Neuron (in vitro differentiated cells): ENCODE measurements around the gene LIME1.

Experiments
- H2AFZ ChIP-seq: one replicate; pipeline ENCODE4 v1.6.1; 2013; ENCODE audit warnings: low read depth, mild to moderate bottlenecking, inconsistent platforms, low read length, moderate library complexity
- H3K27me3 ChIP-seq: one replicate; pipeline ENCODE4 v1.6.1; 2013; ENCODE audit warnings: low read length; ENCODE audit not compliant: insufficient read depth
- H3K36me3 ChIP-seq: one replicate; pipeline ENCODE4 v1.6.1; 2013; ENCODE audit warnings: low read length; ENCODE audit not compliant: insufficient read depth
- H3K4me1 ChIP-seq: one replicate; pipeline ENCODE4 v1.6.1; 2013; ENCODE audit warnings: low read length; ENCODE audit not compliant: insufficient read depth
- H3K4me3 ChIP-seq: 2 replicates; pipeline ENCODE4 v1.5.1; 2013; ENCODE audit warnings: mild to moderate bottlenecking, low read length, moderate library complexity
- H3K9me3 ChIP-seq: one replicate; pipeline ENCODE4 v1.6.1; 2013; ENCODE audit warnings: low read length

The LIME1 gene

GRCh38 chr20:63749597-63750508, 13.4 kb downstream of the LIME1 start:
- no peak overlapping the region for H2AFZ ChIP-seq
- no peaks in the 10 kb centered on the region for H3K27me3 ChIP-seq
- peaks cover 20% of the 10 kb centered on the region for H3K36me3 ChIP-seq

DNA sequence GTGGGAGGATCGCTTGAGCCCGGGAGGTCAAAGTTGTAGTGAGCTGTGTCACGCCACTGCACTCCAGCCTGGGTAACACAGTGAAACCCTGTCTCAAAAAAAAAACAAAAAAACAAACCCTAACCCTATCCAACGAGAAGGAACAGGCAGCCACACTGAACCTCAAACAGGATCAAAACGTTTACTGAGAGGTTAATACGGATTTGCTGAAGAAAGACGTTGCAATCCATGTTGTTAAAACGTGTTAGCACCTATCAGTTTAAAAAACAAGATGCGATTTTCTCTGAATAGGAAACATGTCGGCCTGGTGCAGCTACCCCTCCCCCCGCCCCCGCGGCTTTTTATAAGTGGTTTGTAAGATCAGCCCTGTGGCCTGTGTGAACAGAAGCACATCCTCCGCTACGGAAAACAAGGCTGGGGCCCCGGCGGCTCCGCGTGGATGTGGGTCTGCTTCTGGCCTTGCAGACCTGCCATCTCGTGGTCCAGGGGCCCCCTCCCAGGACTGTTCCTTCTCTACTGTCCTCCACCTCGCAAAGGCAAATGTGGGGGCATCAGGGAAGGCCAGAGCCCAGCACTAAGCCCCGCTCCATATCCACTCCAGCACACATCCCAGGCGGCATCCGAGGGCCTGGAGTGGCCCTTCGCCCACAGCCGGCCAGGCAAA, 14.5 kb downstream of the LIME1 start:
- Histone ChIP-seq H3K4me3 (no peak overlapping the region), H3K4me1 (peaks cover 6% of the 10 kb centered on the region)

More at GRCh38 chr20:63749597-63750508, 13.4 kb downstream of the LIME1 start:
- H3K9me3 ChIP-seq: no peaks in the 10 kb centered on the region
- no peak overlapping the region for H3K4me3 ChIP-seq
- peaks cover 6% of the 10 kb centered on the region for H3K4me1 ChIP-seq

GRCh38 chr20:63751471-63752271, 15.2 kb downstream of the LIME1 start:
- no peaks in the 10 kb centered on the region for H3K9me3 ChIP-seq
- H3K27me3 ChIP-seq: no peaks in the 10 kb centered on the region
- H3K36me3 ChIP-seq: peaks cover 15% of the 10 kb centered on the region
- H3K4me3 ChIP-seq: no peak overlapping the region
- H3K4me1 ChIP-seq: peaks cover 6% of the 10 kb centered on the region
- H2AFZ ChIP-seq: no peak overlapping the region

More for the DNA sequence above, 14.5 kb downstream of the LIME1 start:
- no peaks in the 10 kb centered on the region for H3K27me3 ChIP-seq
- peaks cover 15% of the 10 kb centered on the region for H3K36me3 ChIP-seq
- H3K9me3 ChIP-seq: no peaks in the 10 kb centered on the region
- H2AFZ ChIP-seq: no peak overlapping the region

- Histone ChIP-seq H3K4me3 (no peak overlapping the region), H2AFZ (no peak overlapping the region), H3K27me3 (no peaks in the 10 kb centered on the region), H3K9me3 (no peaks in the 10 kb centered on the region), H3K4me1 (peaks cover 6% of the 10 kb centered on the region), H3K36me3 (peaks cover 12% of the 10 kb centered on the region)
Measured at GRCh38 chr20:63752411-63753101, 16.1 kb downstream of the LIME1 start.

- H3K36me3 ChIP-seq: peaks cover 12% of the 10 kb centered on the region
- no peaks in the 10 kb centered on the region for H3K9me3 ChIP-seq
- no peak overlapping the region for H2AFZ ChIP-seq
- H3K4me1 ChIP-seq: peaks cover 6% of the 10 kb centered on the region
- no peaks in the 10 kb centered on the region for H3K27me3 ChIP-seq
- H3K4me3 ChIP-seq: no peak overlapping the region
Measured at GRCh38 chr20:63753381-63753780, 16.9 kb downstream of the LIME1 start.

GRCh38 chr20:63754008-63754407, 17.5 kb downstream of the LIME1 start:
- H2AFZ ChIP-seq: no peak overlapping the region
- no peaks in the 10 kb centered on the region for H3K9me3 ChIP-seq
- peaks cover 6% of the 10 kb centered on the region for H3K4me1 ChIP-seq

GRCh38 chr20:63755933-63756647, 19.6 kb downstream of the LIME1 start:
- H3K9me3 ChIP-seq: no peaks in the 10 kb centered on the region
- no peak overlapping the region for H2AFZ ChIP-seq
- H3K4me3 ChIP-seq: no peak overlapping the region

More at GRCh38 chr20:63754008-63754407, 17.5 kb downstream of the LIME1 start:
- Histone ChIP-seq H3K4me3 (no peak overlapping the region), H3K27me3 (no peaks in the 10 kb centered on the region), H3K36me3 (peaks cover 12% of the 10 kb centered on the region)

GRCh38 chr20:63756648-63756991, 20.2 kb downstream of the LIME1 start:
- Histone ChIP-seq H3K9me3 (no peaks in the 10 kb centered on the region), H3K36me3 (peaks cover 9% of the 10 kb centered on the region), H3K4me3 (no peak overlapping the region), H3K4me1 (no peaks in the 10 kb centered on the region), H2AFZ (no peak overlapping the region), H3K27me3 (no peaks in the 10 kb centered on the region)

More at GRCh38 chr20:63755933-63756647, 19.6 kb downstream of the LIME1 start:
- Histone ChIP-seq H3K4me1 (peaks cover 2% of the 10 kb centered on the region), H3K27me3 (no peaks in the 10 kb centered on the region), H3K36me3 (peaks cover 9% of the 10 kb centered on the region)

- no peaks in the 10 kb centered on the region for H3K27me3 ChIP-seq
Measured at GRCh38 chr20:63758152-63758551, 21.7 kb downstream of the LIME1 start.

GRCh38 chr20:63759377-63759901, 23.0 kb downstream of the LIME1 start:
- Histone ChIP-seq H3K4me1 (no peaks in the 10 kb centered on the region), H3K9me3 (no peaks in the 10 kb centered on the region), H2AFZ (no peak overlapping the region), H3K27me3 (no peaks in the 10 kb centered on the region), H3K36me3 (peaks cover 6% of the 10 kb centered on the region), H3K4me3 (no peak overlapping the region)

More at GRCh38 chr20:63758152-63758551, 21.7 kb downstream of the LIME1 start:
- Histone ChIP-seq H3K9me3 (no peaks in the 10 kb centered on the region), H3K4me3 (no peak overlapping the region), H3K36me3 (peaks cover 3% of the 10 kb centered on the region), H3K4me1 (no peaks in the 10 kb centered on the region), H2AFZ (no peak overlapping the region)

DNA sequence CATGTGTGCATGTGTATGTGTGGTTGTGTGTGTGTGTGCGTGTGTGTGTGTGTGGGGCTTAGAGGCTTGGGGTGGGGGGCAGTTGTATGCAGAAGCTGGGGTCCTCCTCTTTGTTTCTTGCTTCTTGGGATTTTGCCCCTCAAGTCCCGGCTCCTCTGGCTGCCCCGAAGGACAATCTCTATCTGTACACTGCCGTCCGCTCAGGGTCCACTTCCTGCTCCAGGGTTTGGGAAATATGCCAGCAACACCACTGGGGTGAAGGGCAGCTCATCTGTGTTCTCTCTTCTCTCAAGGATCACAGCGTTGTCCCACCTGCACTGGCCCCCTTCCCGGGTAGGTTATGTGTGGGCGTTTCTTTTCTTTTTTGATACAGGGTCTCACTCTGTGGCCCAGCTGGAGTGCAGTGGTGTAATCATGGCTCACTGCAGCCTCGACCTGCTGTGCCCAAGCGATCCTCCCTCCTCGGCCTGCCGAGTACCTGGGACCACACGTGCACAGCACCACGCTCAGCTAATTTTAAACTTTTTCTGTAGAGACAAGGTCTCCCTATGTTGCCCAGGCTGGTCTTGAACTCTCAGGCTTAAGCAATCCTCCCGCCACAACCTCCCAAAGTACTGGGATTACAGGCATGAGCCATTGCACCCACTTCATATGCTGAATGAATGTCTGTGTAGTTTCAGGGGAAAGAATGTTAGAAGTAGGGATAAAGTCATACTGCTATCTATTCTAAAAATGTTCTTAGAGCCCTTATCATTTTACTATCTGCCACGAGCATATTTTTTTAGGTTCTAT, 28.8 kb downstream of the LIME1 start:
- no peak overlapping the region for H3K4me3 ChIP-seq
- H2AFZ ChIP-seq: no peak overlapping the region
- H3K4me1 ChIP-seq: no peaks in the 10 kb centered on the region
- H3K9me3 ChIP-seq: no peaks in the 10 kb centered on the region
- H3K36me3 ChIP-seq: peaks cover 34% of the 10 kb centered on the region
- no peaks in the 10 kb centered on the region for H3K27me3 ChIP-seq
